ENCODE measurements around the gene DGKI.

- no peak for TF ChIP-seq EZH2phosphoT487 (IDR thresholded peaks at IDR 0.05; ENCODE audit: borderline replicate concordance, low read depth, low read length)
- TF ChIP-seq CTCF (conservative IDR thresholded peaks at IDR 0.05; ENCODE audit: low read length) = no peak
Measured at GRCh38 chr7:137413901-137414300, 432.9 kb downstream of the DGKI start.
